HFF-Myc (cell line): ENCODE data around the gene SYNGR1.

ENCODE experiments used
- DNase-seq: peaks from one replicate; pipeline ENCODE4 v3.0.0-alpha.2; 2011; ENCODE audit warnings: low read depth; ENCODE audit errors: extremely low read depth
- H3K4me3 ChIP-seq: replicated peaks from 2 replicates; pipeline ENCODE4 v1.5.1; 2011; ENCODE audit warnings: low read depth, mild to moderate bottlenecking, control low read depth, low read length
- CTCF ChIP-seq: IDR thresholded peaks from 2 replicates; pipeline ENCODE4 v1.5.1; 2012; ENCODE audit warnings: mild to moderate bottlenecking, low read depth, low read length, control low read depth; ENCODE audit errors: missing control alignments

SYNGR1 gene

GRCh38 chr22:39311592-39312400 lies 38.0 kb upstream of the SYNGR1 start:
- H3K4me3 ChIP-seq = no peak overlapping the region
- no peak for DNase-seq
- TF ChIP-seq CTCF = no peak

- no peak overlapping the region for H3K4me3 ChIP-seq
- no peak for TF ChIP-seq CTCF
- DNase-seq = no peak
These were observed 37.4 kb upstream of the SYNGR1 start for GRCh38 chr22:39312410-39312809.

- TF ChIP-seq CTCF = no peak
- no peak for DNase-seq
- H3K4me3 ChIP-seq = peak overlapping the region; percentile 98
These were observed 36.4 kb upstream of the SYNGR1 start for GRCh38 chr22:39313258-39314001.

GRCh38 chr22:39314251-39314971 lies 35.4 kb upstream of the SYNGR1 start:
- peak overlapping the region; percentile 98 for H3K4me3 ChIP-seq
- no peak for TF ChIP-seq CTCF
- DNase-seq = no peak

DNA sequence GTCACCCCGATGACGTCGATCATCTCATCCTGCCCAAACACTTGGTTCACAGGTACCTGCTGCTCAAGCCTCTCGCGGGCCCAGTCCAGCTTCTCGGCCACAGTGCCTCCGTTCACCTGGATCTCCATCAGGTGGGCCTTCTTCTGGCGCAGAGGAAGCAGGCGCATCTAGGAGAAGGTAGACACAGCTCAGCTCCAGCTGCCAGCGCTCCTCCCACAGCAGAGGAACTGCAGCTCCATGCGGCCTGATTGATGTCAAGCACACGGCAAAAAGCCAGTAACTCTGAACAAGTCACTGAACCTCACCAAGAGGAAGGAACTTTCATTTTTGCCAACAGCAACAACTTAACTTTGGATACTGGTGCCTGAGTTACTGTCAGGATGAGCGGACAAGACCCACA lies 34.4 kb upstream of the SYNGR1 start:
- TF ChIP-seq CTCF = no peak
- peak overlapping the region; percentile 98 for H3K4me3 ChIP-seq
- no peak for DNase-seq

- no peak for DNase-seq
- TF ChIP-seq CTCF = peak; percentile 81
- H3K4me3 ChIP-seq = peak overlapping the region; percentile 98
These were observed 33.2 kb upstream of the SYNGR1 start for GRCh38 chr22:39316440-39317083.
